Lower leg skin (tissue), 3 donors: ENCODE results near the gene GGA2.

Source experiments
- CTCF ChIP-seq, 3 donors: fragments of 450-650 bp; IDR thresholded peaks; one replicate each; pipeline ENCODE4 v1.5.1; 2016; ENCODE audit warnings: antibody characterized with exemption in 3 of 3, mild to moderate bottlenecking in 3 of 3, moderate library complexity in 2 of 3
- POLR2A ChIP-seq, 2 donors: fragments of 450-650 bp; IDR thresholded peaks; one replicate each; pipeline ENCODE4 v1.6.1; 2016 to 2017; ENCODE audit warnings: antibody characterized with exemption in 2 of 2, mild to moderate bottlenecking in 1 of 2, moderate library complexity in 1 of 2

DNA sequence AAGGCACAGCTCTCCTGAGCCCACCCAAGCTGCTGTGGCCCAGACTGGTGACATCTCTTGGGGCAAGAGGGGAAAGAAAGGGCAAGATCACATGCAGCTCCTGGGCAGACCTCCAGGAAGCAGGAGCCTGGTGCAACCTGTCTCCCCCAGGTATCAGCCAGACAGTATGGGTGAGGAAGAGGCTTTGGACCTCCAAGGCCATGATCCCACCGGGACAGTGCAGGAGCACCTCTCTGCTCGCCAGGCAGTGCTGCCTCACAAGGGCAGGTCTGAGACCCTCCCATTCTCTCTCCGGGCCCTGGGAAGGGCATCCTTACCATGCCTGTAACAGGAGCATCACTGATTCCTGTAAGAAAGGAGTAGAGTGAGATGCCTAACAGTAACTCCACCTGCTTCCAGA, 31.7 kb downstream of the GGA2 start:
- TF ChIP-seq POLR2A (IDR thresholded peaks at IDR 0.05) = no peak
- TF ChIP-seq CTCF (IDR thresholded peaks at IDR 0.05) = no peak
